K562 (cell line): ENCODE data around the gene CHST2. TPM values are rescaled to one million over a fixed set of nuclear protein-coding genes. Genes with fewer than 3 reads are reported as not detected.

Experiments used
- ATAC-seq: fragments of 200-7000 bp; cut with Tn5 transposase; 3 replicates; pipeline ENCODE4 v1.9.1; 2020; ENCODE audit warnings: moderate library complexity
- BruUV-seq: library from RNA; stranded (reverse); fragments of 400-500 nt; replicated peaks from 2 replicates; lab custom pipeline; 2021; lab: Mats Ljungman, UMichigan
- CTCF ChIA-PET: fragments of 300-600 bp; formaldehyde crosslinking; extraction: SDS; loops from one replicate; lab custom pipeline; 2021; ENCODE audit warnings: low intra/inter-chr PET ratio; lab: Yijun Ruan, JAX
- POLR2A ChIA-PET: fragments of 300-600, 350-650 bp; sonication (Branson Sonifier 250); formaldehyde crosslinking; extraction: SDS; loops from one replicate; lab custom pipeline; 2021; ENCODE audit warnings: antibody characterized with exemption, inconsistent platforms; lab: Yijun Ruan, JAX
- DNase-seq, 4 experiments: peaks; one replicate each; pipeline versions ENCODE4 v3.0.0 to v3.0.0-alpha.2; 2011 to 2018; ENCODE audit warnings: low spot score in 3 of 4, mixed read lengths in 3 of 4; ENCODE audit errors: extremely low read depth in 1 of 4
- FAIRE-seq: peaks from 2 replicates; lab custom pipeline; 2011; peaks lifted over from hg19 to GRCh38; lab: Jason Lieb, UNC
- H2AFZ ChIP-seq: 2 replicates; pipeline ENCODE4 v1.6.0; 2011; ENCODE audit warnings: low read depth, low read length, control low read depth, inconsistent platforms
- H3K27ac ChIP-seq: fragments of 200-600 bp; 3 replicates; pipeline ENCODE4 v1.8.0; 2011; ENCODE audit warnings: low read depth, mild to moderate bottlenecking, control low read depth, inconsistent platforms, low read length, moderate library complexity, mixed read lengths; ENCODE audit errors: extremely low read depth
- H3K27me3 ChIP-seq, 2 experiments: fragments of 300-600 bp in 1 of 2; 2 replicates in 1 of 2; 3 replicates in 1 of 2; pipeline versions ENCODE4 v1.6.0 to v1.8.0; 2011; ENCODE audit warnings: inconsistent platforms in 2 of 2, low read length in 2 of 2, mild to moderate bottlenecking in 1 of 2, mixed read lengths in 1 of 2, moderate library complexity in 1 of 2; ENCODE audit not compliant: control insufficient read depth in 2 of 2, insufficient read depth in 2 of 2
- H3K36me3 ChIP-seq: fragments of 300-600 bp; 3 replicates; pipeline ENCODE4 v1.8.0; 2011; ENCODE audit warnings: mild to moderate bottlenecking, low read length, inconsistent platforms; ENCODE audit not compliant: control insufficient read depth, insufficient read depth
- H3K4me1 ChIP-seq, 2 experiments: fragments of 200-600 bp in 1 of 2; replicated peaks in 1 of 2; 2 replicates in 1 of 2; 3 replicates in 1 of 2; pipeline versions ENCODE4 v1.5.1 to v1.8.0; 2011; ENCODE audit warnings: inconsistent platforms in 2 of 2, low read length in 2 of 2, mild to moderate bottlenecking in 1 of 2, mixed read lengths in 1 of 2, moderate library complexity in 1 of 2; ENCODE audit not compliant: control insufficient read depth in 2 of 2, insufficient read depth in 2 of 2
- H3K4me2 ChIP-seq: 2 replicates; pipeline ENCODE4 v1.6.1; 2011; ENCODE audit warnings: low read length, control low read depth, inconsistent platforms, mixed read lengths; ENCODE audit not compliant: insufficient read depth
- H3K4me3 ChIP-seq: fragments of 200-600 bp; sonication (generic), shearing (Covaris generic); 2 replicates; pipeline ENCODE4 v1.5.1; 2016; ENCODE audit warnings: control low read depth, inconsistent platforms
- H3K79me2 ChIP-seq: fragments of 200-600 bp; 3 replicates; pipeline ENCODE4 v1.8.0; 2011; ENCODE audit warnings: low read length, inconsistent platforms; ENCODE audit not compliant: control insufficient read depth, insufficient read depth
- H3K9ac ChIP-seq, 2 experiments: 2 replicates each; pipeline versions ENCODE4 v1.6.0 to v1.6.1; 2011; ENCODE audit warnings: low read depth in 2 of 2, low read length in 2 of 2, control low read depth in 1 of 2, inconsistent platforms in 1 of 2, mild to moderate bottlenecking in 1 of 2, mixed read lengths in 1 of 2; ENCODE audit not compliant: insufficient read depth in 1 of 2
- H3K9me1 ChIP-seq: one replicate; pipeline ENCODE4 v1.6.0; 2011; ENCODE audit warnings: inconsistent platforms, mild to moderate bottlenecking, low read length, moderate library complexity; ENCODE audit not compliant: control insufficient read depth, insufficient read depth
- H3K9me3 ChIP-seq: replicated peaks from 2 replicates; pipeline ENCODE4 v1.5.1; 2011; ENCODE audit warnings: low read depth, low read length, inconsistent platforms; ENCODE audit not compliant: control insufficient read depth, insufficient read depth
- H4K20me1 ChIP-seq: replicated peaks from 2 replicates; pipeline ENCODE4 v1.6.1; 2011; ENCODE audit warnings: low read length, inconsistent platforms, mixed read lengths; ENCODE audit not compliant: control insufficient read depth, insufficient read depth
- ATF4 ChIP-seq: fragments of 450-650 bp; formaldehyde crosslinking; IDR thresholded peaks from 2 replicates; pipeline ENCODE4 v1.4.0; 2022; ENCODE audit warnings: mild to moderate bottlenecking, moderate library complexity
- CBX1 ChIP-seq: sonication (generic); IDR thresholded peaks from 2 replicates; pipeline ENCODE4 v1.6.1; 2016; ENCODE audit warnings: antibody characterized with exemption, low read depth, mild to moderate bottlenecking
- HDAC1 ChIP-seq, 2 experiments: fragments of 450-650 bp; IDR thresholded peaks; 2 replicates each; pipeline ENCODE4 v1.6.1; 2016 to 2017; ENCODE audit warnings: inconsistent platforms in 1 of 2, mild to moderate bottlenecking in 1 of 2, moderate library complexity in 1 of 2
- HDAC8 ChIP-seq: fragments of 450-650 bp; IDR thresholded peaks from 2 replicates; pipeline ENCODE4 v1.6.1; 2016; ENCODE audit warnings: mild to moderate bottlenecking, missing genetic modification characterization, moderate library complexity, missing compliant biosample characterization
- HMGN3 ChIP-seq: IDR thresholded peaks from 2 replicates; pipeline ENCODE4 v1.6.1; 2011; ENCODE audit warnings: borderline replicate concordance, low read depth, mild to moderate bottlenecking, mixed read lengths, low read length; ENCODE audit not compliant: insufficient read length; ENCODE audit errors: extremely low read depth
- HMGXB4 ChIP-seq: sonication (generic); formaldehyde crosslinking; IDR thresholded peaks from 2 replicates; pipeline ENCODE4 v1.8.1; 2023; ENCODE audit warnings: mild to moderate bottlenecking, missing genetic modification reagents
- IFI16 ChIP-seq: fragments of 250-450 bp; sonication (Bioruptor Pico); IDR thresholded peaks from 2 replicates; pipeline ENCODE4 v2.1.2; 2022; ENCODE audit warnings: mild to moderate bottlenecking, inconsistent platforms
- NR2C2 ChIP-seq, 2 experiments: fragments of 200-800 bp in 1 of 2; sonication (Bioruptor generic) in 1 of 2; sonication (generic) in 1 of 2; formaldehyde crosslinking in 1 of 2; IDR thresholded peaks; 2 replicates each; pipeline versions ENCODE4 v1.6.1 to v1.8.0; 2016 to 2022; ENCODE audit warnings: mild to moderate bottlenecking in 1 of 2, missing compliant biosample characterization in 1 of 2, missing genetic modification characterization in 1 of 2, missing genetic modification reagents in 1 of 2
- PML ChIP-seq: IDR thresholded peaks from 2 replicates; pipeline ENCODE4 v1.6.1; 2012; ENCODE audit warnings: low read length, inconsistent platforms
- SIN3A ChIP-seq, 2 experiments: fragments of 150-350 bp in 1 of 2; IDR thresholded peaks; 2 replicates each; pipeline ENCODE4 v1.6.1; 2011 to 2016; ENCODE audit warnings: borderline replicate concordance in 2 of 2, low read depth in 2 of 2, low read length in 2 of 2, mild to moderate bottlenecking in 2 of 2, moderate library complexity in 2 of 2; ENCODE audit not compliant: control insufficient read depth in 1 of 2
- SRSF9 ChIP-seq: fragments of 200-400 bp; formaldehyde crosslinking; IDR thresholded peaks from 2 replicates; pipeline ENCODE4 v1.6.1; 2017; ENCODE audit warnings: low read depth, low read length, borderline replicate concordance
- ZBTB34 ChIP-seq: fragments of 250-450 bp; sonication (Bioruptor Pico); IDR thresholded peaks from 2 replicates; pipeline ENCODE4 v1.8.0; 2021; ENCODE audit warnings: mild to moderate bottlenecking, moderate library complexity
- ZNF282 ChIP-seq: sonication (generic); formaldehyde crosslinking; IDR thresholded peaks from 2 replicates; pipeline ENCODE4 v1.8.1; 2023; ENCODE audit warnings: missing genetic modification reagents
- WGBS: fragments of 100-300 bp; shearing (Covaris generic); methylation state at CpG from one replicate; pipeline ENCODE4 v1.1.6; 2016; ENCODE audit warnings: low coverage, mixed read lengths; ENCODE audit not compliant: insufficient coverage; ENCODE audit errors: missing lambda C conversion rate; 5-methylcytosine and 5-hydroxymethylcytosine counted together
- in situ Hi-C: fragments of 300-500 bp; cut with MboI; formaldehyde crosslinking; loops from 4 replicates; pipeline ENCODE4 v1.15.0; 2018; ENCODE audit warnings: inconsistent platforms, mixed read lengths
- intact Hi-C: fragments of 100-400 bp; cut with micrococcal nuclease; formaldehyde crosslinking; loops from 2 replicates; pipeline ENCODE4 v1.14.2; 2022
- polyA plus RNA-seq, 8 experiments: library from polyadenylated mRNA; depleted of rRNA in 4 of 8; stranded (reverse) in 5 of 8; unstranded in 3 of 8; fragments of >200 nt; fragmentation: Nextera tagmentation in 2 of 8; fragmentation: Illumina TruSeq in 1 of 8; extraction: Ambion mirVana in 2 of 8; extraction: Trizol in 1 of 8; gene quantifications; 2 replicates each; pipeline versions ENCODE4 v1.2.1 to v1.2.3, GENCODE V29; 2011 to 2014; ENCODE audit warnings: inconsistent platforms in 1 of 8, missing spikeins in 1 of 8
- total RNA-seq, 7 experiments: library from RNA; depleted of rRNA in 6 of 7; stranded (reverse); fragments of >200 nt in 6 of 7; fragmentation: Illumina TruSeq in 2 of 7; extraction: Trizol in 2 of 7; gene quantifications; 2 replicates each; pipeline versions ENCODE4 v1.2.1 to v1.2.3, GENCODE V29; 2011 to 2021; ENCODE audit warnings: low replicate concordance in 1 of 7
- TF ChIP-seq, protein P1 (sequence below): fragments of 250-450 bp; sonication (Bioruptor Pico); IDR thresholded peaks from 2 replicates; pipeline ENCODE4 v1.5.0; 2021
- TF ChIP-seq, protein P2 (sequence below): sonication (generic); IDR thresholded peaks from 2 replicates; pipeline ENCODE4 v1.6.1; 2016

Gene CHST2
- total and polyA plus RNA-seq, 9 of the 15 experiments (the other 6 are each of a cell fraction or from before 2014, with no cell fraction given), result 3.4 to 60.3 (median 13.9) TPM

- no peak for TF ChIP-seq IFI16
- no peak for TF ChIP-seq HMGN3
- TF ChIP-seq, protein P1, sequence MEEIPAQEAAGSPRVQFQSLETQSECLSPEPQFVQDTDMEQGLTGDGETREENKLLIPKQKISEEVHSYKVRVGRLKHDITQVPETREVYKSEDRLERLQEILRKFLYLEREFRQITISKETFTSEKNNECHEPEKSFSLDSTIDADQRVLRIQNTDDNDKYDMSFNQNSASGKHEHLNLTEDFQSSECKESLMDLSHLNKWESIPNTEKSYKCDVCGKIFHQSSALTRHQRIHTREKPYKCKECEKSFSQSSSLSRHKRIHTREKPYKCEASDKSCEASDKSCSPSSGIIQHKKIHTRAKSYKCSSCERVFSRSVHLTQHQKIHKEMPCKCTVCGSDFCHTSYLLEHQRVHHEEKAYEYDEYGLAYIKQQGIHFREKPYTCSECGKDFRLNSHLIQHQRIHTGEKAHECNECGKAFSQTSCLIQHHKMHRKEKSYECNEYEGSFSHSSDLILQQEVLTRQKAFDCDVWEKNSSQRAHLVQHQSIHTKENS (CRISPR knock-in tag), result no peak
- TF ChIP-seq ZNF282, result no peak
- no peak for TF ChIP-seq ZBTB34 (CRISPR knock-in tag)
- no peak for TF ChIP-seq HDAC1 (IDR thresholded peaks at IDR 0.05)
- no peak for TF ChIP-seq PML
- TF ChIP-seq, protein P2, sequence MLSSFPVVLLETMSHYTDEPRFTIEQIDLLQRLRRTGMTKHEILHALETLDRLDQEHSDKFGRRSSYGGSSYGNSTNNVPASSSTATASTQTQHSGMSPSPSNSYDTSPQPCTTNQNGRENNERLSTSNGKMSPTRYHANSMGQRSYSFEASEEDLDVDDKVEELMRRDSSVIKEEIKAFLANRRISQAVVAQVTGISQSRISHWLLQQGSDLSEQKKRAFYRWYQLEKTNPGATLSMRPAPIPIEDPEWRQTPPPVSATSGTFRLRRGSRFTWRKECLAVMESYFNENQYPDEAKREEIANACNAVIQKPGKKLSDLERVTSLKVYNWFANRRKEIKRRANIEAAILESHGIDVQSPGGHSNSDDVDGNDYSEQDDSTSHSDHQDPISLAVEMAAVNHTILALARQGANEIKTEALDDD, result no peak
- TF ChIP-seq, all 486 proteins: peak for 0
Observed at GRCh38 chr3:143142354-143142753, 22.8 kb downstream of the CHST2 start (continued).

GRCh38 chr3:143145906-143146305, 26.3 kb downstream of the CHST2 start:
- H3K27ac ChIP-seq, result no peak overlapping the region
- no peaks in the 10 kb centered on the region for H3K9me1 ChIP-seq
- peaks cover 3 to 5% of the 10 kb centered on the region in 2 experiments; a peak in 3 of 5 replicates for H3K4me1 ChIP-seq
- H2AFZ ChIP-seq, result no peak overlapping the region
- BruUV-seq, result no TSS peak
- CTCF ChIA-PET, result no interaction called here
- FAIRE-seq (no peak), ATAC-seq (no peak), DNase-seq (no peak)
- in situ Hi-C loops, result no loop called here
- no peak overlapping the region for H3K4me2 ChIP-seq
- no peaks in the 10 kb centered on the region for H3K27me3 ChIP-seq
- H3K9me3 ChIP-seq, result no peaks in the 10 kb centered on the region
- WGBS, result 57% methylated on average over 4 of the region's 4 CpGs
- intact Hi-C loops, result no loop called here
- no peak overlapping the region for H3K4me3 ChIP-seq
- H4K20me1 ChIP-seq, result no peaks in the 10 kb centered on the region
- H3K36me3 ChIP-seq, result no peaks in the 10 kb centered on the region
- H3K9ac ChIP-seq, result no peak overlapping the region
- POLR2A ChIA-PET, result no interaction called here
- H3K79me2 ChIP-seq, result no peaks in the 10 kb centered on the region
- TF ChIP-seq SIN3A (IDR thresholded peaks at IDR 0.05; ENCODE audit: borderline replicate concordance in 2 of 2, control insufficient read depth in 1 of 2, low read depth in 2 of 2, low read length in 2 of 2), result no peak
- TF ChIP-seq ATF4, result no peak
- TF ChIP-seq SRSF9, result no peak
- TF ChIP-seq CBX1, result no peak
- TF ChIP-seq HDAC8 (tag), result no peak
- no peak for TF ChIP-seq HMGXB4 (CRISPR knock-in tag)
- no peak for TF ChIP-seq NR2C2 (CRISPR knock-in tag; IDR thresholded peaks at IDR 0.05)
- TF ChIP-seq NR2C2 (tag; IDR thresholded peaks at IDR 0.05), result no peak
